ENCODE results near the gene ATXN7.

ATXN7 gene

GRCh38 chr3:64037084-64037483 is 173.4 kb downstream of the ATXN7 start:
- ChIA-PET POLR2A (no interaction called here), CTCF (no interaction called here)
- DNase-seq (ENCODE audit: extremely low spot score), result no peak
- TF ChIP-seq, protein P1, sequence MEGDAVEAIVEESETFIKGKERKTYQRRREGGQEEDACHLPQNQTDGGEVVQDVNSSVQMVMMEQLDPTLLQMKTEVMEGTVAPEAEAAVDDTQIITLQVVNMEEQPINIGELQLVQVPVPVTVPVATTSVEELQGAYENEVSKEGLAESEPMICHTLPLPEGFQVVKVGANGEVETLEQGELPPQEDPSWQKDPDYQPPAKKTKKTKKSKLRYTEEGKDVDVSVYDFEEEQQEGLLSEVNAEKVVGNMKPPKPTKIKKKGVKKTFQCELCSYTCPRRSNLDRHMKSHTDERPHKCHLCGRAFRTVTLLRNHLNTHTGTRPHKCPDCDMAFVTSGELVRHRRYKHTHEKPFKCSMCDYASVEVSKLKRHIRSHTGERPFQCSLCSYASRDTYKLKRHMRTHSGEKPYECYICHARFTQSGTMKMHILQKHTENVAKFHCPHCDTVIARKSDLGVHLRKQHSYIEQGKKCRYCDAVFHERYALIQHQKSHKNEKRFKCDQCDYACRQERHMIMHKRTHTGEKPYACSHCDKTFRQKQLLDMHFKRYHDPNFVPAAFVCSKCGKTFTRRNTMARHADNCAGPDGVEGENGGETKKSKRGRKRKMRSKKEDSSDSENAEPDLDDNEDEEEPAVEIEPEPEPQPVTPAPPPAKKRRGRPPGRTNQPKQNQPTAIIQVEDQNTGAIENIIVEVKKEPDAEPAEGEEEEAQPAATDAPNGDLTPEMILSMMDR (IDR thresholded peaks at IDR 0.05; ENCODE audit: control extremely low read depth, extremely low read depth, low read depth, missing control alignments), result no peak

- DNase-seq (ENCODE audit: extremely low spot score), result no peak
- TF ChIP-seq, protein P1 (IDR thresholded peaks at IDR 0.05; ENCODE audit: control extremely low read depth, extremely low read depth, low read depth, missing control alignments), result no peak
- ChIA-PET POLR2A (no interaction called here), CTCF (interaction anchor here (0.8 to 2.8 kb wide), 8 partner anchors 8 to 446 kb away, joined by 3 to 13 read pairs (median 4); partner anchors contain the start of gene PSMD6)
These were observed 174.6 kb downstream of the ATXN7 start for GRCh38 chr3:64038253-64038767.

GRCh38 chr3:64039332-64039731 is 175.7 kb downstream of the ATXN7 start:
- ChIA-PET CTCF (interaction anchor here (1.7 to 2.8 kb wide), 5 partner anchors 9 to 445 kb away, joined by 4 to 13 read pairs (median 8); partner anchors contain the start of gene PSMD6), POLR2A (no interaction called here)
- TF ChIP-seq, protein P1 (IDR thresholded peaks at IDR 0.05; ENCODE audit: control extremely low read depth, extremely low read depth, low read depth, missing control alignments), result no peak
- DNase-seq (ENCODE audit: extremely low spot score), result no peak

DNA sequence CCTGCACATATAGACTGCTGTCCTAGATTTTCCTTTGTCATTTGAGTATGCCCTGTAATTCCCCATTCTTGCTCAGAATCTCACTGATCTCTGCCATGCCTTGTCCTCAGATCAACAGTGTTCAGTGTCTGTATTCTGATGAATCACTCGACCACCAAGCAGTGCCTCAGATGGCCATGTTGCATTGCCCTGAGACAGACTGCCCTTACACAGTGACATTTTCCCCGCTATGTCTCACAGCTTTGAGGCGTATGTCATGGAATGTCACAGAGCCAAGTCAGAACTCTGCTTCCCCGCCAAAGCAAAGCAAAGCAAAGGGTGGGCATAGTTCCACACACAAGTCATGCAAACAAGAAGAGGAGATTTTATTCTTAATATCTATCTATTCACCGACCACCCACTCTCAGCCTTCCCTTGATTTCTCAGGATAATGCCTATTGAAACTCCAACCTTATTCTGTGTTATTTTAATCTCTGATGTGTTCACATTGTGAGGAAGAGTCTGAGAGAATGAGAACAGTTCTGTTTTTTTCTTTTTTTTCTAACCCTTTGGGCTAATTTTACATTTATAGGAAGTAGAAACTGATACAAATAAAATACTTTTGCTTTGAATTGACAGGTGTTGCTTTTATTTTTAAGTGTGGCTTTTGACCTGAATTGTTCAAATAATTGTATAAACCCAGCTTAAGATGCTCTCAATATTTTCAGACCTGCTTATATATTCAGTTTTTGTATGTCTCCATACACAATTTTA is 176.5 kb downstream of the ATXN7 start:
- TF ChIP-seq, protein P1 (IDR thresholded peaks at IDR 0.05; ENCODE audit: control extremely low read depth, extremely low read depth, low read depth, missing control alignments), result no peak
- POLR2A ChIA-PET, result no interaction called here
- CTCF ChIA-PET, result interaction anchor here (1.6 to 2.8 kb wide), 5 partner anchors 10 to 444 kb away, joined by 5 to 13 read pairs (median 8); partner anchors contain the start of gene PSMD6
- DNase-seq (ENCODE audit: extremely low spot score), result no peak

- TF ChIP-seq, protein P1 (IDR thresholded peaks at IDR 0.05; ENCODE audit: control extremely low read depth, extremely low read depth, low read depth, missing control alignments), result no peak
- CTCF ChIA-PET, result interaction anchor here (1.2 kb wide), 1 partner anchor 9 kb away, joined by 5 read pairs; no protein-coding TSS in a partner anchor
- POLR2A ChIA-PET, result no interaction called here
- no peak for DNase-seq (ENCODE audit: extremely low spot score)
These were observed 179.3 kb downstream of the ATXN7 start for GRCh38 chr3:64042952-64043351.

DNA sequence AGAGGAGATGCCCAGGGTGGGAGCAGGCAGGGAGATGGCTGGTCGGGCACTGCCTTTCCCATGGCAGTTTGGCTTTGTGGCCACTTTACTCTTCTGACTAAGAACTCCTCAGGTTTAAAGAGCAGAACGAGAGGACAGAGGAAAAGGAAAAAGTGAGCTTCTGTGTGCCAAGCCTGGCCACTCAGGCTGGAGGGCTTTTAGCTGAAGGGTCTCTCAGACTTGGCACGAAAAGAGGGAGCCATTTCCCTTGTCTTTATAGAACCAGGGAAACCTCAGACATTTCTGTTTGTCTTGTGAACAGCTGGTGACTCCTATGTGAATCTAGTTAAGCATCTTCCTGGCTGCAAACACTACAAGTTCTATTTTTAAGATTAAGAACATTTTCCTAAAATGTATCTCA is 182.9 kb downstream of the ATXN7 start:
- DNase-seq (ENCODE audit: extremely low spot score), result no peak
- CTCF ChIA-PET, result interaction anchor here (1.3 to 3.0 kb wide), 2 partner anchors 13 to 438 kb away, joined by 4 to 8 read pairs; no protein-coding TSS in a partner anchor
- TF ChIP-seq, protein P1 (IDR thresholded peaks at IDR 0.05; ENCODE audit: control extremely low read depth, extremely low read depth, low read depth, missing control alignments), result no peak
- POLR2A ChIA-PET, result no interaction called here

Data from GM10248 (cell line).